Measurements from ENCODE around the gene RTBDN.
A peak's percentile ranks its signal among the peaks of the same experiment; 100 is the strongest.

The RTBDN gene

DNA sequence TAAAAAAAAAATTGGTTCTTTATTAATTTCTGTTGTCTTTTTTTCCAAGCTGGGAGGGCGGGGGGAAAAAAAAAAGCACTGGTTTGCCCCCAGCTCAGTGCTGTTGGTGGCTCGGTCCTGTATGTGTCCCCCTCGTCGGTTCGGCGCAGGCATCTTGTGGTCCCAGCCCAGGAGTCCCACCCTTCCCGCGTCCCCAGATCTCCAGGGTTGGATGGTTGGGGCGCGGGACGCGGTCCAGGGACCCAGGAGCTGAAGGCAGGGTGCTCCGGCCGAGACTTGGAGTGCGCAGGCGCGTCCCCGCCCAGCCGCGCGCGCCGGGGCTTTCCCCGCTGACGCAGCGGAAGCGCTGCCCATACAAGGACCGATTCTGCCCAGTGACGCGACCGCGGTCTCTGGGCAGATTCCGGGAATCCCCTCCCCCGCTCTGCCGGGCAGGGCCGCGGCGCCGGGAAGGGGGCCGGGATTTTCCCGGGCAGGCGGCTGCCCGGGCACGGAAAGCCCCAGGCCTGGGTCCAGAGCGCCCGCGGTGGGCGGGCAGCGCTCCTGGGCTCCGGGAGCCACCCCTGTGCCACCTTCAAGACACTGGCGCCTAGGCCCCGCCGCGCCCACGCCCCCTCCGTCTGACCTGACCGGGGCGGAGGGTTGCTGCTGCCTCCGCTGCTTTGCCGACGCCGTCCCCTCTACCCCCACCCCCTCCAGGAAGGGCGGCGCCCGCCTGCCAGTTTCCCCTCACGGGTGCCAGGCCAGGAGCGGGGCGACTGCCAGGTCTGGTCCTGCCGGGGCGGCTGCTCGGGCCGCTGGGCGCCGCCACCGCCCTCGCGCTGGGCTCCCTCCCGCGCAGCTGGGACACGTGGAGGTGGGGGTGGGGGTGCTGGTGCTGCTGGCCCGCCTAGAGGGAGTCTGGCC lies 40.8 kb downstream of the RTBDN start:
- TF ChIP-seq, protein P1, sequence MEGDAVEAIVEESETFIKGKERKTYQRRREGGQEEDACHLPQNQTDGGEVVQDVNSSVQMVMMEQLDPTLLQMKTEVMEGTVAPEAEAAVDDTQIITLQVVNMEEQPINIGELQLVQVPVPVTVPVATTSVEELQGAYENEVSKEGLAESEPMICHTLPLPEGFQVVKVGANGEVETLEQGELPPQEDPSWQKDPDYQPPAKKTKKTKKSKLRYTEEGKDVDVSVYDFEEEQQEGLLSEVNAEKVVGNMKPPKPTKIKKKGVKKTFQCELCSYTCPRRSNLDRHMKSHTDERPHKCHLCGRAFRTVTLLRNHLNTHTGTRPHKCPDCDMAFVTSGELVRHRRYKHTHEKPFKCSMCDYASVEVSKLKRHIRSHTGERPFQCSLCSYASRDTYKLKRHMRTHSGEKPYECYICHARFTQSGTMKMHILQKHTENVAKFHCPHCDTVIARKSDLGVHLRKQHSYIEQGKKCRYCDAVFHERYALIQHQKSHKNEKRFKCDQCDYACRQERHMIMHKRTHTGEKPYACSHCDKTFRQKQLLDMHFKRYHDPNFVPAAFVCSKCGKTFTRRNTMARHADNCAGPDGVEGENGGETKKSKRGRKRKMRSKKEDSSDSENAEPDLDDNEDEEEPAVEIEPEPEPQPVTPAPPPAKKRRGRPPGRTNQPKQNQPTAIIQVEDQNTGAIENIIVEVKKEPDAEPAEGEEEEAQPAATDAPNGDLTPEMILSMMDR (IDR thresholded peaks at IDR 0.05; ENCODE audit: insufficient read depth, low read depth, low read length, missing control alignments) = no peak
- peak overlapping the region; percentile 92 for H3K4me3 ChIP-seq (ENCODE audit: low read length)
- DNase-seq (ENCODE audit: low read depth) = peak; percentile 96

DNA sequence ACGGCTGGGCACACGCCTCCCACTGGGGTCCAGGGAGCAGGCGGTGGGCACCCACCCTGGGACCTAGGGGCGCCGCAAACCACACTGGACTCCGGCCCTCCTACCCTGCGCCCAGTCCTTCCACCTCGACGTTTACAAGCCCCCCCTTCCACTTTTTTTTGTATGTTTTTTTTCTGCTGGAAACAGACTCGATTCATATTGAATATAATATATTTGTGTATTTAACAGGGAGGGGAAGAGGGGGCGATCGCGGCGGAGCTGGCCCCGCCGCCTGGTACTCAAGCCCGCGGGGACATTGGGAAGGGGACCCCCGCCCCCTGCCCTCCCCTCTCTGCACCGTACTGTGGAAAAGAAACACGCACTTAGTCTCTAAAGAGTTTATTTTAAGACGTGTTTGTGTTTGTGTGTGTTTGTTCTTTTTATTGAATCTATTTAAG lies 41.5 kb downstream of the RTBDN start:
- DNase-seq (ENCODE audit: low read depth) = no peak
- peak overlapping the region; percentile 92 for H3K4me3 ChIP-seq (ENCODE audit: low read length)
- TF ChIP-seq, protein P1 (IDR thresholded peaks at IDR 0.05; ENCODE audit: insufficient read depth, low read depth, low read length, missing control alignments) = no peak

DNA sequence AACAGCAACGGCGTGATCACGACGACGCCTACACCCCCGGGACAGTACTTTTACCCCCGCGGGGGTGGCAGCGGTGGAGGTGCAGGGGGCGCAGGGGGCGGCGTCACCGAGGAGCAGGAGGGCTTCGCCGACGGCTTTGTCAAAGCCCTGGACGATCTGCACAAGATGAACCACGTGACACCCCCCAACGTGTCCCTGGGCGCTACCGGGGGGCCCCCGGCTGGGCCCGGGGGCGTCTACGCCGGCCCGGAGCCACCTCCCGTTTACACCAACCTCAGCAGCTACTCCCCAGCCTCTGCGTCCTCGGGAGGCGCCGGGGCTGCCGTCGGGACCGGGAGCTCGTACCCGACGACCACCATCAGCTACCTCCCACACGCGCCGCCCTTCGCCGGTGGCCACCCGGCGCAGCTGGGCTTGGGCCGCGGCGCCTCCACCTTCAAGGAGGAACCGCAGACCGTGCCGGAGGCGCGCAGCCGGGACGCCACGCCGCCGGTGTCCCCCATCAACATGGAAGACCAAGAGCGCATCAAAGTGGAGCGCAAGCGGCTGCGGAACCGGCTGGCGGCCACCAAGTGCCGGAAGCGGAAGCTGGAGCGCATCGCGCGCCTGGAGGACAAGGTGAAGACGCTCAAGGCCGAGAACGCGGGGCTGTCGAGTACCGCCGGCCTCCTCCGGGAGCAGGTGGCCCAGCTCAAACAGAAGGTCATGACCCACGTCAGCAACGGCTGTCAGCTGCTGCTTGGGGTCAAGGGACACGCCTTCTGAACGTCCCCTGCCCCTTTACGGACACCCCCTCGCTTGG lies 42.1 kb downstream of the RTBDN start:
- peak; percentile 49 for DNase-seq (ENCODE audit: low read depth)
- TF ChIP-seq, protein P1 (IDR thresholded peaks at IDR 0.05; ENCODE audit: insufficient read depth, low read depth, low read length, missing control alignments) = no peak
- peak overlapping the region; percentile 92 for H3K4me3 ChIP-seq (ENCODE audit: low read length)

DNA sequence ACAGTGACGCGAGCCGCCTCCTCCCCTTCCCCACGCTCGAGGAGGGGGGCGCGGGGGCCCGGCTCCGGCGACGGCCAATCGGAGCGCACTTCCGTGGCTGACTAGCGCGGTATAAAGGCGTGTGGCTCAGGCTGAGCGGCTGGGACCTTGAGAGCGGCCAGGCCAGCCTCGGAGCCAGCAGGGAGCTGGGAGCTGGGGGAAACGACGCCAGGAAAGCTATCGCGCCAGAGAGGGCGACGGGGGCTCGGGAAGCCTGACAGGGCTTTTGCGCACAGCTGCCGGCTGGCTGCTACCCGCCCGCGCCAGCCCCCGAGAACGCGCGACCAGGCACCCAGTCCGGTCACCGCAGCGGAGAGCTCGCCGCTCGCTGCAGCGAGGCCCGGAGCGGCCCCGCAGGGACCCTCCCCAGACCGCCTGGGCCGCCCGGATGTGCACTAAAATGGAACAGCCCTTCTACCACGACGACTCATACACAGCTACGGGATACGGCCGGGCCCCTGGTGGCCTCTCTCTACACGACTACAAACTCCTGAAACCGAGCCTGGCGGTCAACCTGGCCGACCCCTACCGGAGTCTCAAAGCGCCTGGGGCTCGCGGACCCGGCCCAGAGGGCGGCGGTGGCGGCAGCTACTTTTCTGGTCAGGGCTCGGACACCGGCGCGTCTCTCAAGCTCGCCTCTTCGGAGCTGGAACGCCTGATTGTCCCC lies 42.9 kb downstream of the RTBDN start, which contains the start of gene JUNB:
Gene JUNB (plus strand): TSS at position 142 of the 706 bp plus-strand sequence. CDS start 286 bp downstream, at position 428.
- TF ChIP-seq, protein P1 (IDR thresholded peaks at IDR 0.05; ENCODE audit: insufficient read depth, low read depth, low read length, missing control alignments) = no peak
- peak within 1 kb of the TSS; percentile 92 for H3K4me3 ChIP-seq (ENCODE audit: low read length)
- DNase-seq (ENCODE audit: low read depth) = peak; percentile 98

DNA sequence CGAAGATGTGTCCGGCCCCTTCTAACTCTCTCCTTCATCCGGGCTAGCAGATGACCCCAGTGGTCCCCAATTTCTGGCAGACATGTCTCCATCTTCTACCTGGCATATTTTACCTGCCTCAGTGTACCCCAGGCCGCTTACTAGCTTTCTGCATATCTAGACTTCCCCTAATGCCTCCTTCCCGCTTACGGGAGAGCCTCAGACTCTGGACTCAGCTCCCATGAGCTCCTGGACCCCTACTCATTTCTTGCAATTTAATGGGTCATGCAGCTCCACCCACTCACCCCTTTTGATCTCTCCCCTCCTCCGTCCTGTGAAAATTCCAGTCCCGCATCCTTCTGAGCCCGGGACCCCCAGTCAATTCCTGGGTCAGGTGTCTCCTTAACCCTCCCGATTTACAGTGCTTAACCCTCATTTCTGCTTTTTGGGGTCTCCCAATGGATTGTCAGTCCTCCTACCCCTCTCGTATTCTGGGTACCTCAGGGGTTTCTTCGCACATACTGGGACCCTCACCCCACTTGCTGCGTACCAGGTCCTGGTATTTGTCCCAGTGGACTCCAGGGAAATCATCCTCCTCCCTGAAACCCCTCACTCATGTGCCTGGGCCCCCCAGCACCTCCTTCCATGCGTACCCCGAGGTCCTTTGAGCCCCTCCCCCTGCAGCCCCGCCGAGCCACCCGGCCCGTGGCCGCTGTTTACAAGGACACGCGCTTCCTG lies 43.6 kb downstream of the RTBDN start:
- TF ChIP-seq, protein P1 (IDR thresholded peaks at IDR 0.05; ENCODE audit: insufficient read depth, low read depth, low read length, missing control alignments) = no peak
- H3K4me3 ChIP-seq (ENCODE audit: low read length) = peak overlapping the region; percentile 92
- no peak for DNase-seq (ENCODE audit: low read depth)
